H9 (cell line): ENCODE measurements around the gene PRIM2. TPM values are rescaled to one million over a fixed set of nuclear protein-coding genes. Genes with fewer than 3 reads are reported as not detected.
"Not testable (repeated sequence)": the region's sequence is repeated elsewhere in the genome, so short reads cannot be mapped to it uniquely, and the experiment has no call there.

ENCODE experiments used
- DNase-seq: peaks from one replicate; pipeline ENCODE4 v3.0.0-alpha.2; 2017
- H2AFZ ChIP-seq: one replicate; pipeline ENCODE4 v1.6.1; 2013; ENCODE audit warnings: mild to moderate bottlenecking, low read length, control low read depth, moderate library complexity
- H2AK5ac ChIP-seq: 2 replicates; pipeline ENCODE4 v1.6.1; 2013; ENCODE audit warnings: low read length, control low read depth, mixed read lengths; ENCODE audit not compliant: insufficient read length
- H2BK120ac ChIP-seq: one replicate; pipeline ENCODE4 v1.6.1; 2013; ENCODE audit warnings: low read depth, mild to moderate bottlenecking, low read length, control low read depth, inconsistent platforms; ENCODE audit not compliant: poor library complexity, severe bottlenecking
- H2BK12ac ChIP-seq: 2 replicates; pipeline ENCODE4 v1.6.1; 2013; ENCODE audit warnings: low read length, control low read depth, mixed read lengths, low read depth; ENCODE audit not compliant: insufficient read length
- H2BK15ac ChIP-seq: 2 replicates; pipeline ENCODE4 v1.6.1; 2013; ENCODE audit warnings: low read depth, low read length, control low read depth
- H2BK20ac ChIP-seq: one replicate; pipeline ENCODE4 v1.6.1; 2013; ENCODE audit warnings: low read depth, mild to moderate bottlenecking, low read length, control low read depth, inconsistent platforms; ENCODE audit not compliant: poor library complexity, severe bottlenecking
- H2BK5ac ChIP-seq: 2 replicates; pipeline ENCODE4 v1.6.1; 2013; ENCODE audit warnings: low read length, control low read depth, mixed read lengths; ENCODE audit not compliant: insufficient read length
- H3K14ac ChIP-seq: 2 replicates; pipeline ENCODE4 v1.6.1; 2013; ENCODE audit warnings: low read length, control low read depth; ENCODE audit not compliant: insufficient read depth
- H3K18ac ChIP-seq: 2 replicates; pipeline ENCODE4 v1.6.1; 2013; ENCODE audit warnings: low read depth, mild to moderate bottlenecking, mixed read lengths, low read length, control low read depth; ENCODE audit not compliant: insufficient read length
- H3K23ac ChIP-seq: 2 replicates; pipeline ENCODE4 v1.6.1; 2013; ENCODE audit warnings: low read length, control low read depth, mixed read lengths, low read depth; ENCODE audit not compliant: insufficient read length
- H3K23me2 ChIP-seq: 2 replicates; pipeline ENCODE4 v1.6.1; 2013; ENCODE audit warnings: low read depth, mild to moderate bottlenecking, mixed read lengths, low read length, control low read depth; ENCODE audit not compliant: insufficient read length, poor library complexity, severe bottlenecking
- H3K27ac ChIP-seq: 2 replicates; pipeline ENCODE4 v1.5.1; 2013; ENCODE audit warnings: low read length, control low read depth, mixed read lengths, low read depth; ENCODE audit not compliant: insufficient read length
- H3K27me3 ChIP-seq: 2 replicates; pipeline ENCODE4 v1.6.1; 2013; ENCODE audit warnings: low read length, control low read depth, inconsistent platforms; ENCODE audit not compliant: insufficient read depth
- H3K4ac ChIP-seq: 2 replicates; pipeline ENCODE4 v1.6.1; 2013; ENCODE audit warnings: low read depth, mild to moderate bottlenecking, control low read depth, inconsistent platforms, low read length, moderate library complexity
- H3K4me1 ChIP-seq: 2 replicates; pipeline ENCODE4 v1.6.1; 2013; ENCODE audit warnings: low read length, control low read depth, inconsistent platforms; ENCODE audit not compliant: insufficient read depth
- H3K4me2 ChIP-seq: 2 replicates; pipeline ENCODE4 v1.6.1; 2013; ENCODE audit warnings: low read length, control low read depth, mixed read lengths; ENCODE audit not compliant: insufficient read length, insufficient read depth
- H3K56ac ChIP-seq: 2 replicates; pipeline ENCODE4 v1.6.1; 2013; ENCODE audit warnings: low read depth, mild to moderate bottlenecking, mixed read lengths, low read length, control low read depth; ENCODE audit not compliant: insufficient read length
- H3K79me1 ChIP-seq: 2 replicates; pipeline ENCODE4 v1.6.1; 2013; ENCODE audit warnings: low read depth, mild to moderate bottlenecking, moderate library complexity, low read length, control low read depth, inconsistent platforms; ENCODE audit not compliant: insufficient read depth, poor library complexity, severe bottlenecking
- H3K79me2 ChIP-seq: 2 replicates; pipeline ENCODE4 v1.6.1; 2013; ENCODE audit warnings: low read length, control low read depth, inconsistent platforms; ENCODE audit not compliant: insufficient read depth
- H3K9ac ChIP-seq: 2 replicates; pipeline ENCODE4 v1.6.1; 2013; ENCODE audit warnings: low read length, control low read depth, mixed read lengths; ENCODE audit not compliant: insufficient read length; ENCODE audit errors: extremely low read depth
- H3K9me3 ChIP-seq: one replicate; pipeline ENCODE4 v1.6.1; 2013; ENCODE audit warnings: low read depth, low read length, inconsistent platforms; ENCODE audit not compliant: control insufficient read depth
- H3T11ph ChIP-seq: one replicate; pipeline ENCODE4 v1.6.1; 2013; ENCODE audit warnings: mild to moderate bottlenecking, low read length, control low read depth, inconsistent platforms
- H4K20me1 ChIP-seq: one replicate; pipeline ENCODE4 v1.6.1; 2013; ENCODE audit not compliant: control insufficient read depth, insufficient read length, insufficient read depth
- H4K5ac ChIP-seq: 2 replicates; pipeline ENCODE4 v1.6.1; 2013; ENCODE audit warnings: low read depth, mild to moderate bottlenecking, mixed read lengths, low read length, control low read depth; ENCODE audit not compliant: insufficient read length
- H4K8ac ChIP-seq: replicated peaks from 2 replicates; pipeline ENCODE4 v1.6.1; 2013; ENCODE audit warnings: low read length, control low read depth, mixed read lengths, low read depth; ENCODE audit not compliant: insufficient read length
- H4K91ac ChIP-seq: 2 replicates; pipeline ENCODE4 v1.6.1; 2013; ENCODE audit warnings: low read depth, mild to moderate bottlenecking, moderate library complexity, mixed read lengths, low read length, control low read depth; ENCODE audit not compliant: insufficient read length
- H3K27ac Mint-ChIP-seq, 3 experiments: 2 replicates in 2 of 3; 3 replicates in 1 of 3; pipeline ENCODE4 v1.8.0; 2020 to 2021; ENCODE audit warnings: mixed read lengths in 3 of 3, mild to moderate bottlenecking in 1 of 3, moderate library complexity in 1 of 3
- H3K27me3 Mint-ChIP-seq: 2 replicates; pipeline ENCODE4 v1.8.0; 2021; ENCODE audit warnings: low read depth, mild to moderate bottlenecking, moderate library complexity, mixed read lengths
- H3K36me3 Mint-ChIP-seq, 3 experiments: 2 replicates in 2 of 3; 3 replicates in 1 of 3; pipeline ENCODE4 v1.8.0; 2020 to 2021; ENCODE audit warnings: low read depth in 3 of 3, mixed read lengths in 3 of 3; ENCODE audit not compliant: insufficient read depth in 1 of 3
- H3K4me1 Mint-ChIP-seq, 2 experiments: 2 replicates each; pipeline ENCODE4 v1.8.0; 2020; ENCODE audit warnings: mixed read lengths in 2 of 2
- H3K4me3 Mint-ChIP-seq, 2 experiments: 2 replicates in 1 of 2; 3 replicates in 1 of 2; pipeline ENCODE4 v1.8.0; 2020 to 2021; ENCODE audit warnings: mild to moderate bottlenecking in 2 of 2, mixed read lengths in 2 of 2, moderate library complexity in 1 of 2
- H3K9me3 Mint-ChIP-seq, 2 experiments: 2 replicates in 1 of 2; 3 replicates in 1 of 2; pipeline ENCODE4 v1.8.0; 2020; ENCODE audit warnings: mild to moderate bottlenecking in 2 of 2, mixed read lengths in 2 of 2, moderate library complexity in 1 of 2
- total RNA-seq: library from RNA; stranded (reverse); gene quantifications from 2 replicates; pipeline ENCODE4 v1.2.1, GENCODE V29; 2021

Gene PRIM2
- total RNA-seq, 1 experiment from 2014 or later = 43.0 TPM

DNA sequence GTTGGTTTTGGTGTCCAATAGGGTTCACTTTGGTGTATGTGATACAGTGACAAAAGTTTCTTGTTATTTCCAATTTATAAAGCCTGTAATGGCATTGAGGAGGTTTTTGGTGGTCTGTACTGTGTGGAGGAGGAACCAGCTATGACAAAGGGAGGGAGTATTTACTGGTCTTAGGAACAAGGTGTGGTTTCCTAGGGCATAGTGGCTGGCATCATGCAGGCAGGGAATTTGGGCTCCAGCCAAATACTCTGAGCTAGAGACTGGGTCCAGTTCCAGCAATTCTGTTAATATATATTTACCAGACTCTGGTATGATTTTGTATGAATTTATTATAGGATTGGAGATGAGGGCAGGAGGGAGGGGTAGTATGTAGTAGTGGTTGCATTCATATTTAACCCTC, 101.9 kb downstream of the PRIM2 start:
- H3K9me3 ChIP-seq, H4K20me1 ChIP-seq, H3K9me3 Mint-ChIP-seq, H2AK5ac ChIP-seq, H2BK120ac ChIP-seq, H4K91ac ChIP-seq, H3K14ac ChIP-seq, H2BK15ac ChIP-seq, H2BK5ac ChIP-seq, H3K18ac ChIP-seq, H2BK20ac ChIP-seq, H3K9ac ChIP-seq, H4K8ac ChIP-seq, H2BK12ac ChIP-seq, H3K4me3 Mint-ChIP-seq, H3K27me3 Mint-ChIP-seq, H3K27me3 ChIP-seq, H3K23me2 ChIP-seq, H4K5ac ChIP-seq, H3K56ac ChIP-seq, DNase-seq, H3K79me2 ChIP-seq, H3K27ac ChIP-seq, H3K23ac ChIP-seq, H3T11ph ChIP-seq, H3K79me1 ChIP-seq, H2AFZ ChIP-seq, H3K4me2 ChIP-seq, H3K4ac ChIP-seq, H3K4me1 ChIP-seq: not testable (repeated sequence)
- peaks cover 34 to 49% of the 10 kb centered on the region in 2 experiments for H3K4me1 Mint-ChIP-seq
- H3K27ac Mint-ChIP-seq = peak overlapping the region in 1 of 3 experiments; percentile 21; a peak in 2 of 7 replicates
- peaks cover 8 to 14% (median 12%) of the 10 kb centered on the region in 3 experiments for H3K36me3 Mint-ChIP-seq
